Measurements from ENCODE around the gene SSC4D.
"Not testable (repeated sequence)": the region's sequence is repeated elsewhere in the genome, so short reads cannot be mapped to it uniquely, and the experiment has no call there.

SSC4D gene

DNA sequence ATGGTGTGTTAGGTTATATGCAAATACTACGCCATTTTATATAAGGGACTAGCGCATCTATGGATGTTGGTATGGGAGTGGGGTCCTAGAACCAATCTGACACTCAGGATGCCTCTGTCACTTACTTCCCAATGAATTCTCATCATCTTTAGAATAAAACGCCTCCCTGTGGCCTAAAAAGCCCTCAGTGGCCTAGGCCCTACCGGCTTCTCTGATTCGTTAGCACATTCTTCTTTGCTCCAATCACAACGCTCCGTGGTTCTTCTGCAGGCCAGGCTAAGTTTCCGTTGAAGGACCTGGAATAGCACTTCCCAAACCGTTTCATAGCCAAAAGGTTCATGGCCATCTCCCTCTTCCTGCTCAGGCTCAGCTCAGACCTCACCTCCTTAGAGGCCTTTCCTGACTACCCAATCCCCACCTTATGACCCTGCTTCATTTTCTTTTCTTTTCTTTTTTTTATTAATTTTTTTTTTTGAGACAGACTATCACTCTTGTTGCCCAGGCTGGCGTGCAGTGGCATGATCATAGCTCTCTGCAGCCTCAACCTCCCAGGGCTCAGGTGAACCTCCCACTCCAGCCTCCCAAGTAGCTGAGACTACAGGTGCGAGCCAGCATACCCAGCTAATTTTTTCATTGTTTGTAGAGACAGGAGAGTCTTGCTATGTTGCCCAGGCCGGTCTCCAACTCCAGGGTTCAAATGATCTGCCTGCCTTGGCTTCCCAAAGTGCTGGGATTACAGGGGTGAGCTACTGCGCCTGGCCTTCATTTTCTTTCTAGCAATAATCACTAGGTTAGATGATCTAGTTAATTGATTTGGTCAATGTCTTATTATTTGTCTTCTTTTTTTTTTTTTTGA, 26.2 kb downstream of the SSC4D start:
- no peak for DNase-seq (ENCODE audit: low read depth in 2 of 2)

DNA sequence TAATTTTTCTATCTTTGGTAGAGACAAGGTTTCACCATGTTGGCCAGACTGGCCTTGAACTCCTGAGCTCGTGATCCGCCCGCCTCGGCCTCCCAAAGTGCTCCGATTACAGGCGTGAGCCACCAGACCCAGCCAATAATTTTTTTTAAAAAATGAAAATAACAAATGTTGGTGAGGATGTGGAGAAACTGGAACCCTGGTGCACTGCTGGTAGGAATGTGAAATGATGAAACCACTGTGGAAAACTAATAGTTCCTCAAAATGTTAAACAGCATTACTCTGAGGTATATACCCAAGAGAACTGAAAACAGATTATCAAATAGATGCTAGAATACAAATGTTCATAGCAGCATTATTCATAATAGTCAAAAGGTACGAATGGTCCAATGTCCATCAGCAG, 27.7 kb downstream of the SSC4D start:
- no peak for DNase-seq (ENCODE audit: low read depth in 2 of 2)

- DNase-seq (ENCODE audit: low read depth in 2 of 2), result no peak
Measured at GRCh38 chr7:76380623-76380966, 28.9 kb downstream of the SSC4D start.

DNA sequence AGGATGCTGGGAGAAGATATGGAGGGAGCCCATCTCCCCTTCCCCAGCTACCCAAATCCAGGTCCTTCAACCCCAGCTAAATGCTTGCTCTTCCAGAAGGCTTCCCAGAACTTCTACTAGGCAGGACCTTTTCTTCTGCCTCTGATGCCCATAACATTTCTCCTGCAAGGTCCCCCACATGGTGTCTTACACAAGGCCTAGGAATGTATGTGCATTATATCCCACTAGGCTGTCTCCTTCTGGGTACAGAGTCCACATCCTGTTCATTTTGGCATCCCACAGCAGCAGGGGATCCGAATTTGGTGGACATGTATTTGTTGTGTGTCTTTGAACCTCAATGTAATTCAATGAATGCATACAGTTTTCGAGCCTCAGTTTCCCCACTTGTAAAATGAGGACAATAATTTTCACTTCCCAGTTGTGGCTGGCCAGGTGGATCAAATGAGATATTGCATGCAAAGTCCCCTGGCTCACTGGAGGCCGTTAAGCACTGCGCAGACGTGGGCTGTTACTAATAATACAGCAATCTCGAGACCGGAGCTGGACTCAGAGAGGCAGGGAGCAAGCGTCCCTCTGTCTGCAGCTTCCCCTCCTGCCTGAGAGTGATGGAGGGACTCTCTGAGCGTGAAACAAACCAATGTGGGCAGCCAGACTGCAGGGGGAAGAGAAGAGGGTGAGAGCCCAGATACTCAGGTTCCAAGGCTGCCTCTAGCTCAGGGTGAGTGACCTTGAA, 32.1 kb downstream of the SSC4D start:
- no peak for DNase-seq (ENCODE audit: low read depth in 2 of 2)

DNA sequence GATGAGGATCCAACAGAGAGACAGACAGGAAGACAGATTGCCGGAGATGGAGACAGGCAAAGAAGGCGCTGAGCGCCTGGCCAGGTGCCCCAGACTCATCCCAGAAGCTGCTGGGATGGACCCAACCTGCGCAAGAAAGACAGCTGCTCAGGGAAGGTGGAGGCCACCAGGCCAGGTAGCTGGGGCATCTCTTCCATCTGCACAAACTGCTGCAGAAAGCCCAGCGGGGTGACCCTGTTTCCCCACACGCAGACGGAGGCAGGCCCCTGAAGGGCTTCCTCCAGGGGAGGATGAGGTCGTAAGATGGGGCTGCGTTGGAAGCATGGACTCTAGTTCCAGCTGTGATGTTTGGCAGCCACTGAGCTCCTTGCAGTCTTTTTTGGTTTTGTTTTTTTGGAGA, 34.2 kb downstream of the SSC4D start:
- no peak for DNase-seq (ENCODE audit: low read depth in 2 of 2)

DNA sequence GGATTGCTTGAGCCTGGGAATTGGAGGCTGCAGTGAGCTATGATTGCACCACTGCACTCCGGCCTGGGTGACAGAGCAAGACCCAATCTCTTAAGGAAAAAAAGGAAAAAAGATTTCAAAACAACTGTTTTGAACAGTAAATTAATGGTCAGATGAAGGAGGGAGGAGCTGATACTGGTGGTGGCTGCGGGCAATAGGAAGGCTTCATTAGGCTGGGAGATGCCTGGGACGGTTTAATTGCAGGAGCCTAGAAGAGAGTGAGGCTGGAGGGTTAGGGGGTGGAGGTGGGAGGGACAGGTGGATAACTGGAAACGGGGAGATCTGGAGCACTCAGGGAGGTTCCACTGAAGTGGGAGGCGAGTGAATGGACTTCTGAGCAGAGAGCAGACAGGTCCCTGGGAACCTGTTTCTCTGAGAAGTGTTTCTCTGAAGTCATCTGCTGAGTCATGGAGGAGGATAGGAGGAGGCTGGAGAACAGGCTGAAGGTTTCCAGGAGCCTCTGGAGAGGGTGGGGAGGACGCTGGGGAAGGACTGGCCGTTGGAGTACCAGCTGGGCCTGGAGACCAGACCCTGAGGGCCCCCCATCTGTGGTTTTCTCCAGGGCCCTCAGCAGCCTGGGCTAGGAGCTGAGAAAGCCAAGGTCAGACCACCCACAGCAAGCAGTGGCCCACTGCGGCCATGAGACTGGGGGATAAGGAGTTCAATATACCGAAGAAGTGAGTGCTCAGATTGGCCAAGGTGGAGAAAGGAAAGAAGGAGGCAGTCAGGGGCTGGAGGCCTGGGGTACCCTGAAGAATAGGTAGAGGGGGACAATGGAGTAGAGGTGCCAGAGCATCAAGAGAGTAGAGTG, 36.3 kb downstream of the SSC4D start:
- no peak for DNase-seq (ENCODE audit: low read depth in 2 of 2)

DNA sequence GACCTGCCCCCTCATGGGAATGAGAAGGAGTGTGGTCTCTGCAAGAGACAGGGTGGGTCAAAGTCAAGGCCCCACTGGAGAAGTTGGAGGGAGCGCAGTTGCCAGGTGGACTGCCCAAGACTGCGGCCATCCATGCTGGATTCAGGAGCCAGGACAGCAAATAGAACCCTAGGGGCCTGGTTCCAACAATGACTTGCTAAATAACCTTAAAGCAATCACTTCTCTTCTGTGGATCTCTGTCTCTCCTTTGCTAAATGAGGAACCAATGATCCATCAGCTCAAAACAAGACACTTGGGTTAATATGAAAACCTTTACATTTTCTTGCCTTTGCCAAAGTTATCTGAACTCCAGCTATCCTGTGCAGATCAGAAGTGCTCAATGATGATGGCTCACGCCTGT, 38.1 kb downstream of the SSC4D start:
- no peak for DNase-seq (ENCODE audit: low read depth in 2 of 2)

DNA sequence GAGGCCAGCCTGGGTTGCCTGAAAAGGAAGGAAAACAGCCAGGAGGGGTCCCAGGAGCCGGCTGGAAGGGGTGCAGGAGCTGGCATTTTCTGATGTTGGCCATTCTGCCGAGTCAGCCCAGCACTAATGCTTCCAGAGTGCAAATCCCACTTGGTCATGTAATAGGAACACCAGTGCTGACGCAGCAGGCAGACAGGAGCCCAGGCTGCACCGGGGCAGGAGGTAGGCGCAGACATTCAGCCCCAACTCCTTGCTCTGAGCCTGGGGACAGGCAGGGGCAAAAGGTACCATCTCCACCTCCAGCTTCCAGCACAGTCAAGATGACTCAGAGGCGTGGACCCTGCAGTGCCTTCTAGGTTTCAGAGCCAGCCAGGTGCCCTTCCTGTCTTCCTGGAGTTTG, 40.5 kb downstream of the SSC4D start:
- DNase-seq (ENCODE audit: low read depth in 2 of 2), result no peak

DNA sequence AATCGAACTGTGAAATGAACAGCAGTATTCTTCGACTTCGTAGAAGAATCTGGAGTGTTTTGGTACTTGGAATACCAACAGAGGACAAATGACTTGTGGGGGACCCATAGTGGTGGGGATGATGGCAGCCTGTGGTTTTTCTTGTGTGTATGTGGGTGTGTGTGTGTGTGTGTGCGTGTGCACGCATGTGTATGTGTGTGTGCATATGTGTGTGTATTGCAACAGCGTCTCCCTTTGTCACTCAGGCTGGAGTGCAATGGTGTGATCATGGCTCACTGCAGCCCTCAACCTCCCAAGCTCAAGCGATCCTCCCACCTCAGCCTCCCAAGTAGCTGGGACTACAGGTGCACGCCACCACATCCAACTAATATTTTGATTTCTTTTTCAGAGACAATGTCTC, 41.3 kb downstream of the SSC4D start:
- no peak for DNase-seq (ENCODE audit: low read depth in 2 of 2)

DNA sequence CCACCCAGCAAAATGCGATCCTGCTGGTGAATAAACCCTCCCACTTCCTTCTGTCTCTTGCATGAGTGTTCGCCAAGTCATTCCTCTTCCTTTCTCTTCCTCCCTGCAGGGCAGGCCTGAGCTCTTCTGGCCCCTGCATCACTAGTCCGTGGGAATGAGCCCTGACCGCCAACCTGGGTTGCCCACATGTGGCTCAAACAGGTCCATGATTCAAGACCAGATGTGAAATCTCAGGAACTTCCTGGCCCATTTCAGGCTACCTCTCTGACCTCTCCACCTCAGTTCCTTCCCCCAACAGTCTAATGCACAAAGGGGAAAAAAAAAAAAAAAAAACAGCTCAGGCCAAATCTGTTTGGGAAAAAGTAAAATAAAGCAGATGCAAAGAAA, 45.3 kb downstream of the SSC4D start:
- no peak for DNase-seq (ENCODE audit: low read depth in 2 of 2)

- DNase-seq (ENCODE audit: low read depth in 2 of 2), result not testable (repeated sequence)
Measured at GRCh38 chr7:76363754-76364153, 45.7 kb downstream of the SSC4D start.

- DNase-seq (ENCODE audit: low read depth in 2 of 2), result no peak
Measured at GRCh38 chr7:76359978-76360638, 49.4 kb downstream of the SSC4D start.

DNA sequence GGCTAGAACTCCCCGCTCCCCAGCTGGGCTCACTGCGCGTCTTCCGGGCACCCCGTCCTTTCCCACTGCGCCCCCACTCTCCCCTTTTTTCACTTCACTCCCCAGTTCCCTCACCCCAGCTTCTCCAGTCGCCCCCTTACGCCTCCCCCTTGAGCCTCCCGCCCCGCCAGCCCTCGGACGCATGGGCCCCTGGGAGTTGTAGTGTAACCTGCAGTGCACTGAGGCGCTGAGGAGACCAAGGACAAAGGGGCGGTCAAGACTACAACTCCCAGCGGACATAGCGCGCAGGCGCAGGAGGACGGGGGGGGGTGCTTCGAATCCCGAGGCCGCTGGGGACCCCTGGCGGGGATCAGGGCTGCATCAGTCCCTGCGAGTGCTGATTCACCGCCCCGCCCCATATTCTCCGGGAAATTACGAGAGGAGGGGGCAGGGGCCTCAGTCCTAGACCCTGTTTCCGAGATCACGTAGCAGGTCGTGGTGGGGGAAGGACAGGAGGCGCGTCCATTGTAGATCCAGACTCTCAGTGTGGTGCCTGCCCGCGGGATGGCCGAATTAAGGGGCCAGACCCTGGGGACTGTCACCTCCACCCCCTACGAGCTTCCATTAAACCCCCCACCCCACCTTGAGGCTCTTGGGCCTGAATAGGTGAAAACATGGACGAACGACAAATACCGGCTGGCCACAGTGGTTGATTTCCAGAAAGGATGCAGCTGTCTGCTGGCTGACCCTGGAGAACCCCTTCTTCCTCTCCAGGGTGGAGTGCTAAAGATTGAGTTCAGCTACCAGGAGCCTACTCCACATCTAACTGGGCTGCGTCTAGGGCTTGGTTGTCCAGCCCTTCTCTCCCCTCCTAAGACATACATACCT, 50.2 kb downstream of the SSC4D start:
- DNase-seq (ENCODE audit: low read depth in 2 of 2), result peak; percentile 87

- DNase-seq (ENCODE audit: low read depth in 2 of 2), result peak; percentile 80 to 83
Measured at GRCh38 chr7:76358481-76359110, 50.9 kb downstream of the SSC4D start, which contains the start of gene YWHAG. Gene YWHAG, minus strand, starts transcription at chr7:76358991. Its CDS starts 183 bp downstream, at chr7:76358808.

- peak; percentile 11 to 20 for DNase-seq (ENCODE audit: low read depth in 2 of 2)
Measured at GRCh38 chr7:76358011-76358480, 51.5 kb downstream of the SSC4D start.

GRCh38 chr7:76357475-76358010, 52.0 kb downstream of the SSC4D start:
- DNase-seq (ENCODE audit: low read depth in 2 of 2), result no peak

DNA sequence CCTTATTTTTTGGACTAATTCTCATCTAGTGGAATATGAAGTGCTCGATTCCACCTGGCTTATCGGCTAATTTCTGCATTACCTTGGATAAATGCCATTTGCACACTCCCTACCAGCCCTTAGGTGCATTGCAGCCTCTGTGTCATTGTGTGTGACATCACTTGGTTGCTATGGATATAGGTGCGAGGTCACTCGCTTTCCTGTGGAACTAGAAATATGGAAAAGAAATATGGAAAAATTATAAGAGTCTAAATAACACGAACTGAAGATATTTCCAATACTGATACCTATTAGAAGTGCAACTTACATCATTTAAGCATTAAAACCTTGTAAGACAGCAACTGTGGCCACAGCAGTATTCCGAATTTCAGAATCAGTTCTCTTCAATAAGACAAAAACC, 52.7 kb downstream of the SSC4D start:
- no peak for DNase-seq (ENCODE audit: low read depth in 2 of 2)

- DNase-seq (ENCODE audit: low read depth in 2 of 2), result no peak
Measured at GRCh38 chr7:76356115-76356514, 53.4 kb downstream of the SSC4D start.

GRCh38 chr7:76354981-76355730, 54.3 kb downstream of the SSC4D start:
- DNase-seq (ENCODE audit: low read depth in 2 of 2), result no peak

Measured in stimulated activated CD8-positive, alpha-beta memory T cell treated with anti-CD3 and anti-CD28 coated beads, Interleukin-2, amount 100 ng/mL, for 1 hour (primary cell).